Right atrium auricular region (tissue), 2 donors: ENCODE results near the gene EDAR. TPM values are rescaled to one million over a fixed set of nuclear protein-coding genes. Genes with fewer than 3 reads are reported as not detected.

Experiments used
- DNase-seq: peaks from one replicate; pipeline ENCODE4 v3.0.0-alpha.2; 2019; ENCODE audit warnings: low spot score
- H3K27ac ChIP-seq, 2 donors: fragments of 200-600 bp; sonication (generic); 1 replicate in 1 of 2; 2 replicates in 1 of 2; pipeline ENCODE4 v1.5.1; 2016 to 2019
- H3K27me3 ChIP-seq, 2 donors: fragments of 200-600 bp; sonication (generic); one replicate each; pipeline versions ENCODE4 v1.5.1 to v1.6.0; 2017 to 2019
- H3K36me3 ChIP-seq: fragments of 200-600 bp; sonication (generic); one replicate; pipeline ENCODE4 v1.5.1; 2016
- H3K4me1 ChIP-seq, 2 donors: fragments of 200-600 bp; sonication (generic); one replicate each; pipeline versions ENCODE4 v1.5.1 to v1.6.0; 2017 to 2019
- H3K4me3 ChIP-seq, 2 donors: fragments of 200-600 bp; sonication (generic); 1 replicate in 1 of 2; 2 replicates in 1 of 2; pipeline ENCODE4 v1.5.1; 2017 to 2019; ENCODE audit warnings: mild to moderate bottlenecking in 1 of 2, moderate library complexity in 1 of 2
- H3K9me3 ChIP-seq, 2 donors: fragments of 200-600 bp; sonication (generic); one replicate each; pipeline ENCODE4 v1.5.1; 2019
- CTCF ChIP-seq, 2 donors: fragments of 200-600 bp; sonication (generic); IDR thresholded peaks; one replicate each; pipeline ENCODE4 v1.5.1; 2019; ENCODE audit warnings: antibody characterized with exemption in 2 of 2
- total RNA-seq, 2 donors: library from RNA; depleted of rRNA; stranded (reverse); fragments of >200 nt; gene quantifications; one replicate each; pipeline ENCODE4 v1.1.0, GENCODE V29; 2016

The EDAR gene
- total RNA-seq, 2 donors from 2014 or later, result not detected

GRCh38 chr2:109029490-109030201, 40.6 kb upstream of the EDAR start:
- no peak overlapping the region for H3K4me3 ChIP-seq
- H3K27me3 ChIP-seq, result no peaks in the 10 kb centered on the region
- peaks cover 0 to 16% of the 10 kb centered on the region in 2 donors for H3K4me1 ChIP-seq
- no peaks in the 10 kb centered on the region for H3K36me3 ChIP-seq
- H3K27ac ChIP-seq, result no peak overlapping the region
- DNase-seq, result no peak
- H3K9me3 ChIP-seq, result no peaks in the 10 kb centered on the region
- no peak for TF ChIP-seq CTCF (IDR thresholded peaks at IDR 0.05)

GRCh38 chr2:109028738-109029489, 39.9 kb upstream of the EDAR start:
- Histone ChIP-seq H3K36me3 (no peaks in the 10 kb centered on the region), H3K9me3 (no peaks in the 10 kb centered on the region), H3K4me1 (peaks cover 0 to 16% of the 10 kb centered on the region in 2 donors), H3K4me3 (no peak overlapping the region), H3K27me3 (no peaks in the 10 kb centered on the region), H3K27ac (no peak overlapping the region)
- no peak for DNase-seq
- TF ChIP-seq CTCF (IDR thresholded peaks at IDR 0.05), result no peak

GRCh38 chr2:109028277-109028676, 39.3 kb upstream of the EDAR start:
- no peaks in the 10 kb centered on the region for H3K27me3 ChIP-seq
- no peak for TF ChIP-seq CTCF (IDR thresholded peaks at IDR 0.05)
- no peak overlapping the region for H3K4me3 ChIP-seq

GRCh38 chr2:109027702-109028101, 38.7 kb upstream of the EDAR start:
- Histone ChIP-seq H3K9me3 (no peaks in the 10 kb centered on the region), H3K27me3 (no peaks in the 10 kb centered on the region), H3K36me3 (no peaks in the 10 kb centered on the region), H3K4me3 (no peak overlapping the region), H3K27ac (no peak overlapping the region), H3K4me1 (peaks cover 0 to 16% of the 10 kb centered on the region in 2 donors)
- no peak for TF ChIP-seq CTCF (IDR thresholded peaks at IDR 0.05)
- DNase-seq, result no peak

More at GRCh38 chr2:109028277-109028676, 39.3 kb upstream of the EDAR start:
- H3K27ac ChIP-seq, result no peak overlapping the region
- peaks cover 0 to 16% of the 10 kb centered on the region in 2 donors for H3K4me1 ChIP-seq
- H3K9me3 ChIP-seq, result no peaks in the 10 kb centered on the region
- H3K36me3 ChIP-seq, result no peaks in the 10 kb centered on the region
- DNase-seq, result no peak

GRCh38 chr2:109024477-109024876, 35.5 kb upstream of the EDAR start:
- no peaks in the 10 kb centered on the region for H3K9me3 ChIP-seq
- H3K27me3 ChIP-seq, result no peaks in the 10 kb centered on the region
- no peak for TF ChIP-seq CTCF (IDR thresholded peaks at IDR 0.05)
- no peak for DNase-seq
- no peak overlapping the region for H3K4me3 ChIP-seq
- H3K27ac ChIP-seq, result no peak overlapping the region
- no peaks in the 10 kb centered on the region for H3K36me3 ChIP-seq
- no peaks in the 10 kb centered on the region for H3K4me1 ChIP-seq
